ENCODE data around the gene SLC25A19.
A peak's percentile ranks its signal among the peaks of the same experiment; 100 is the strongest.

Gene SLC25A19

GRCh38 chr17:75289115-75289831 lies at the start of gene SLC25A19:
Gene SLC25A19 (minus strand): TSS chr17:75289433. CDS start chr17:75286764, 2,669 bp downstream.
- DNase-seq: peak; percentile 100

- DNase-seq: no peak
Observed at GRCh38 chr17:75338335-75338734, 49.1 kb upstream of the SLC25A19 start.

DNA sequence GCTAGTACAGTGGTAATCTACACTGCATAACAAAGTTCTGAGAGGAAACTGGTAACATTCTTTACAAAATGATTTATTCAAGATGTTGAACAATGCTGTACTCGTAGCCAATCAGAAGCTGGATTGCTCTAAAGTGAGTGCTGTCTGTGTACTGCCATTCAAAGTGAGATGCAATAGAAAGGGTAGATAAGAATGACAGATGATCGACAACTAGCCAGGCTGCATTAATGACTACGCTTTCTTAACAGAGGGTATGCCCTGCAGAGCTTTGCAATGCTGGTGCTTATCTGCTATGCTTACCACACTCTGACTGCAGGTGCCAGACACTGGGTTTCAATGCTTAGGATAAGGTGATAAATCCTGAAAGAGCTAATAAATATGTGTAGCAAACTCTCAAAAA lies 46.1 kb upstream of the SLC25A19 start:
- DNase-seq: no peak

DNA sequence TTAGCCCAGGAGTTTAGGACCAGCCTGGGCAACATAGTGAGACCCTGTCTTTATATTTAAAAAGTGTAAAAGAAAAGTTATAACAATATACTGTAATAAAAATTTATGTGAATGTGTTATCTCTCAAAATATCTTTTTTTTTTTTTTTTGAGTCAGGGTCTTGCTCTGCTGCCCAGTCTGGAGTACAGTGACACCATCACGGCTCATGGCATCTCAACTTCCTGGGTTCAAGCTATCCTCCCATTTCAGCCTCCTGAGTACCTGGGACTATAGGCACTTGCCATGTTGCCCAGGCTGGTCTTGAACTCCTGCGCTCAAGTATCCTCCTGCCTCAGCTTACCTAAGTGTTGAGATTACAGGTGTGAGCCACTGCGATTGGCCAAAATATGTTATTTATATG lies 45.5 kb upstream of the SLC25A19 start:
- no peak for DNase-seq

DNA sequence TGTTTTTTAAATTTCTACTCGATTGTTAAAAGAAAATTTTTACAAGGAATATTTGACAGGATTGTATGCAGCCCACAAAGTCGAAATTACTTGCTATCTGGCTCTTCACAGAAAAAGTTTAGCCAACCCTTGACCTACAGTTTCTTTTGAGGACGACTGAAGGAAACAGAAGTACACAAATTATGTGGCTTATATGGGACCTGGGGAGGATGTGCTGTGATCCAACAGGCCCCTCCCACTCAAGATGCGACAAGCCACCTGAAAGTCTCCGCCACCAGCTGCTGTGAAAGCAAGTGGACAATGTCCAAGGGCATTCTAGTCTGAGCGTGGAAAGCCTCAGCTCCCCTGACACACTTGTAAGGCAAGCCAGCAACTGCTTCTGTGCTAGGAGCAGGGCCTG lies 42.4 kb upstream of the SLC25A19 start:
- no peak for DNase-seq

GRCh38 chr17:75327757-75328156 lies 38.5 kb upstream of the SLC25A19 start:
- no peak for DNase-seq

DNA sequence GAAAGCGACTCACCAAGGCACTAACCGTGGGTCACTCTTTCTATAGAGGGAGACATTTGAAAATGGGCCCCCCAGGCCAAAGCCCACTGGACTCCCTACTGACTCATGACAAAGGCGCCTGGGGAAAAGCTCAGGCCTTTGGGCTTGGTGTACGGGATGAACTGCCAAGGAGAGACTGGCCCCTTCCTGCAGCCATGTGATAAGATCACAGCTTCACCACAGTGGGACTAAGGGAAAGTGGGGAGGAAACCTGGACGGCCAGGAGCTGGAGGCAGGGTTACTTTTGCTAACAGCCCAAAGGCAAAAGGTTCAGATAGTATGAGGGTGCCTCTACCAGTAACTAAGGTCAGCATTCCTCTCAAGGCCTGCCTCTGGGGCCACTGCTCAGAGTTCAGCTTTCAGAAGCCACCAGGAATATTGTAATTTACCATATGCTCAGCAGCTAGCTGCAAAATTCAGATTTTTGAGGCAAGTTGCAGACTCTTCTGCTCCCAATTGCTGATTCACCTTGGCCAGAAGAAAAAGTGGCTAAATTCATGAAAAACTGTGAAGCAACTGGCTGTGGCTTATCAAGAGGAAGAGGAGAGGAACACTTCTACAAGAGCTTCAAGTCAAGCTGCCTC lies 37.1 kb upstream of the SLC25A19 start:
- DNase-seq: no peak

DNA sequence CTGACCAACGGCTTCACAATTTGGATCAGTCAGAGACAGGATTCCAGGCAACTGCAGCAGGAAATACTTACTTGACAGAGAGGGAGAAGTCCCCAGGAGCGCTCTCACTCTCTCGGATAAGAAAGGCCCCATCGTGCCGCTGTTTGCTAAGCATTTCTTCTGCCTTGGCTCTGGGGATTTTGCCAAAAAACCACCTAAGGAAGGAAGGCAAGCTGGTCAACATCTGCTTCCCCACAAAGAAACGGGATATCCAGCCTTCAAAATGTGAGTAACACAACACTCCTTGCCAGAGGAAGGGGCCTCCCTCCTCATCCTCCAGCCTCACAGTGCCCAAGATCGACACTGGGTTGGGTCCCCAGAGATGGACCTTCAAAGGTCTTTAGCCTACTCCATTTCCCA lies 36.6 kb upstream of the SLC25A19 start:
- DNase-seq: no peak

DNA sequence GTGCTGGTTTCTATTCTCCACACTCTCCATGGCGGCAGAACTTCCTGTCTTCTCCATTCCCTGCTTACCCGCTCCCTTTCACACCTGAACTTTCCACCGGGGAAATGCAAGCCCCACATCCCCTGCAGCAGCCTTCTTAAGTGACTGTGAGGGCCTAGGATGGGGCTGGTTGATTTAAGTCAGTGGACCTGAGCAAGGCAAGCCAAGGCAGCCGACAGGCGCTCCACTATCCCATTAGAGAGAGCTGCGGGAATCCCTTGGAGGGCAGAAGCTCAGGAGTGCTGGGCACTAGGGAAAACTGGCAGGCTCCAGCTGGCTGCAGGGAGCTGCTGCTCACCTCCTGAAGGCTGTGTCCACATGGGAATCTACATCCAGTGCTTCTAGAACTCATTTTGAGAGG lies 36.1 kb upstream of the SLC25A19 start:
- no peak for DNase-seq

GRCh38 chr17:75321506-75321905 lies 32.3 kb upstream of the SLC25A19 start:
- no peak for DNase-seq

DNA sequence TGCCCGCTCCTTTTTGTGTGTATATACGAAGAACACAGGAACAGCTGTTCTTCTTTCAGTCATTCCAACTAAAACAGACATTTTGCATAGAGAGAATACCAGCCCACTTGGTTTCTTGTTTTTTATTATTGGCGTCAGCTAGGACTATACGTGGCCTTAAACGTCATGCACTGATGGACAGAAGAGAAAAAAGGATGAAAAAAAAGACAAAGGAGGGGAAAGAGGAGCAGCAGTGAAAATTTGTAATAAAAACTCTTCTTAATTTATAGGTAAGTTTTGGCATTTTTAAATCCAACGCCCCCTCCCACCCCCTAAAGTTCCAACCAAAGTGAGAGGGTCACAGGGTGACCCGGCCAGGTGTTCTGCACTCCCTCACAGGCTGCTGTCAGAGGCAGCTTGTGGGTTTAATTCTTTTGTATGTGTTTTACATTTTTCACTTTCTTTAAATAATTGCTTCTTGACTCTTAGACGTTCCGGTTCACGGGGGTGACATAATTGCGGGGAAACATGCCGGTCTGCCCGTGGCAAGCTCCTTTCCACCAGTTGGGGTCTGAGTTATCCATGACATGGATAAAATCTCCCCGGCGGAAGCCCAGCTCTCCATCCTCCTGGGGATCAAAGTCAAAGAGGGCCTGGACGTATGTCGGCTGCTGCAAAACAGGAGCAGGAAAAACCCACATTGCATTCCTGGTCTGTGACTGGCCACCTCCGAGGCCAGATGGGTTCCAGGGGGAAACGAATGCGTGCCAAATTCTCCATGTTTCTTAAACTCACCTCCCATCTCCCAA lies 30.9 kb upstream of the SLC25A19 start:
- DNase-seq: no peak

DNA sequence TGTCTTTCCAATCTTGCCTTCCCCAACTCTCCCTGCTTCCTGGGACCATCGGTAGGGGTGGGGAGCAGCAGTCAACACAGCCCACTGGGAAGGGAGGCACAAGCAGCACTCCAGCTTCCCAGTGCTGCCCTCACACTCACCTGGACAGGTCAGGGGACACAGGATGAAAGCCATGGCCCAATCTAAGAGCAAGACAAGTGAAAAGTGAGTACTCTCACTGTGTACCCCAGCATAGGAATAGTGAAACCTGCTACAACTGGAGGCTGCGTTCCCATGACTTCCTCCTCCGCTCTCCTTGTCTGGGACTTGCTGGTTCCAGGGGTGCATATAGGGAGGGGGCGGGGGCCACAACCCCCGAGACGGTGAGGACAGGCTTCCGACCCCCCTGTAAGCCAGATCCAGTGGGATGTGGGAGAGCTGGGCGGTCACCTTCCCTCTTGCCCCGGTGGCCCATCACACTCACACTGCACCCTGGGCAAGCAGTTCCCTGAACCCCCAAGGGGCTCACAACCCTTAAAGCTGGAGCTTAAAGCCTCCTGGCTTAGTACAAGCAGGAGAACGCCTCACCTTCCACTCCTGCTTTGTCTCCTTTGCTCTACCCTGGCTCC lies 29.5 kb upstream of the SLC25A19 start:
- no peak for DNase-seq

- DNase-seq: no peak
Observed at GRCh38 chr17:75318211-75318610, 29.0 kb upstream of the SLC25A19 start.

DNA sequence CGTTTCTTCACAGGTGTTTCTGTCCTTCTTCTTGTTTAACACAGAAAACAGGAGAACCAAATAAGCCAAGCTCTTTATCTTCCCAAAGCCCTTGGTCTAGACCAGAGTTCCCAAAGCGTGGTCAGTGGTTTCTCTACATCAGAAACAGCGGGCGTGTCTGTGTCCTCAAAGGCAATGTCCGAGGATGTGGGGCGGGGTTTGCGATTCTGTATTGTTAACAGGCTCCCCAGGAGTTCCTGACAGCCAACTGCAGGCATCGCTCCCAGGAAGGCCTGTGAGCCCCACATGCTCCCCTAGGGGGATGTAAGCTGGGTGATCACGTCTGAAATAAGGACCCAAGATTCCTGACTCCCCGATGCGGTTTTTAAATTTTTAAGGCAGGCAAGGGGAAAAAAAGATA lies 28.4 kb upstream of the SLC25A19 start:
- no peak for DNase-seq

GRCh38 chr17:75316253-75316652 lies 27.0 kb upstream of the SLC25A19 start:
- DNase-seq: no peak

- DNase-seq: no peak
Observed at GRCh38 chr17:75315541-75316243, 26.5 kb upstream of the SLC25A19 start.

DNA sequence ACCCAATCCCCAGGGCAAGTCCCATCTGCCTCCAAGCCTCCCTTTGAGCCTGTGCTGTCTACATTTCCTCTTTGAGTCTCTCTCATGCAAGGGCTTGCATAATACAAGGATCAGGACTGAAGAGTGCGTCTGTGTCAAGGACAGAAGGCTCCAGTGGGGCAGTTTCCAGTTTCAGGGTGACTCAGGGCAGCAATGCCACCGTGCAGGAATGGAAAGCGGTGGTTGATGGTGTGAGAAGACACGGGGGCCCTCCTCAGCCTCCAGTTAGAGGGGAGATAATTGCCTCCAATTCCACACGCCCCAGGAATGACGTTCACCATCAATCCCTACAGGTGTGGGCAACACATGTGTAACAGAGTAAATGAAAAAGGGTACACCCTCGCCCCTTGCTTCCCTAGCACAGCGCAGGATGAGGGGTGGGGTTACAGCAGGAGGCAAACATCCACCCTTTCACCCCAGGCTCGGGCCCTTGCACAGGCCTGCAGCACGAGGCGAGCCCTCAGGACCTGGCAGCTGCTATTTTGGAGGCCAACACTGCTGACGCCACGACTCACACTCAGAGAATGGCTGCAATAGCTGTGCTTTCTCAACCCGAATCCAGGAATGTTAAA lies 24.8 kb upstream of the SLC25A19 start:
- DNase-seq: no peak

GRCh38 chr17:75308732-75309629 lies 19.7 kb upstream of the SLC25A19 start:
- DNase-seq: no peak

DNA sequence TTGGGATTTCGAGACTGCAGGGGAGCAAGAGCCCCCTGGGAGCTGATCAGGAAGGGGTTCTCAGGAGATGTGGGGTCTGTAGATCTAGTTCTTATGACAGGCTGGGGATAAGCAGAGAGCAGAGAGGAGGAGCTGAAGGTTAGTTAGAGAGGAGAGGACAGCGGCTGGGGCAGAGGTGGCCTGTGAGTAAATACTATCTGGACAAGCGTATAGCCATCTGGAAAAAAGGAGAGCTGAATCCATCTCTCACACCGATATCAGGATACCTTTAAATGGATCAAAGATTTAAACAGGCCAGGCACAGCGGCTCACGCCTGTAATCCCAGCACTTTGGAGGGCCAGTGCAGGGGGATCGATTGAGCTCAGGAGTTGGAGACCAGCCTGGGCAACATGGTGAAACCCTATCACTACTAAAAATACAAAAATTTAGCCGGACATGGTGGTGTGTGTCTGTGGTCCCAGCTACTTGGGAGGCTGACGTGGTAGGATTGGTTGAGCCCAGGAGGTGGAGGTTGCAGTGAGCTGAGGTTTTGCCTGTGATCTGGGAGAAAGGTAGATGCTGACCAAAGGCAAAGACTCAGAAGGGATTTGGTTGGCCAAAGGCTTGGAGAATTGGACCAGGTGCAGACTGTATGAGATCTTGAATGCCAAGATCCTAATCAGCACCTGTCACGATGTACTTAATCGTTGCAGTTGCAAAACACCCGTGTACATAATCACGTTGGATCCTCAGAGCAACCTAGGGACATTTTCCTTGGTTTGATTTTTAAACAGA lies 18.9 kb upstream of the SLC25A19 start:
- no peak for DNase-seq

- no peak for DNase-seq
Observed at GRCh38 chr17:75301502-75302206, 12.4 kb upstream of the SLC25A19 start.
